KMS-11 (cell line): Measurements from ENCODE around the gene RASGRP1.

Experiments
- H2AFZ ChIP-seq: fragments of 200-600 bp; sonication (generic); 2 replicates; pipeline ENCODE4 v1.6.1; 2016; ENCODE audit warnings: antibody characterized with exemption, mixed run types, low read depth
- H3K27ac ChIP-seq: fragments of 200-600 bp; sonication (generic); 2 replicates; pipeline ENCODE4 v1.6.1; 2016; ENCODE audit warnings: mild to moderate bottlenecking, mixed run types
- H3K27me3 ChIP-seq: fragments of 200-600 bp; sonication (generic); 2 replicates; pipeline ENCODE4 v1.6.1; 2017; ENCODE audit warnings: mild to moderate bottlenecking, low read depth, mixed run types, moderate library complexity; ENCODE audit not compliant: insufficient read depth
- H3K36me3 ChIP-seq: fragments of 200-600 bp; sonication (generic); 2 replicates; pipeline ENCODE4 v1.6.1; 2017; ENCODE audit warnings: mild to moderate bottlenecking, mixed run types; ENCODE audit not compliant: insufficient read depth
- H3K4me1 ChIP-seq: fragments of 200-600 bp; sonication (generic); 2 replicates; pipeline ENCODE4 v1.6.1; 2016; ENCODE audit warnings: mild to moderate bottlenecking, low read depth, mixed run types; ENCODE audit not compliant: poor library complexity, severe bottlenecking
- H3K4me2 ChIP-seq: fragments of 200-600 bp; sonication (generic); 2 replicates; pipeline ENCODE4 v1.7.0; 2016; ENCODE audit warnings: mild to moderate bottlenecking, mixed run types
- H3K4me3 ChIP-seq: fragments of 200-600 bp; sonication (generic); IDR thresholded peaks from 2 replicates; pipeline ENCODE4 v1.6.1; 2017; ENCODE audit warnings: low read depth, low read length, mixed read lengths; ENCODE audit not compliant: insufficient read depth
- H3K79me2 ChIP-seq: fragments of 200-600 bp; sonication (generic); 2 replicates; pipeline ENCODE4 v1.6.1; 2016; ENCODE audit warnings: low read depth, mixed run types; ENCODE audit not compliant: insufficient read depth
- H3K9ac ChIP-seq: fragments of 200-600 bp; sonication (generic); 2 replicates; pipeline ENCODE4 v1.6.1; 2016; ENCODE audit warnings: mild to moderate bottlenecking, mixed run types
- H4K20me1 ChIP-seq: fragments of 200-600 bp; sonication (generic); 2 replicates; pipeline ENCODE4 v1.6.1; 2016; ENCODE audit warnings: mild to moderate bottlenecking, mixed run types; ENCODE audit not compliant: insufficient read depth
- CTCF ChIP-seq: fragments of 200-600 bp; sonication (generic); conservative IDR thresholded peaks from 2 replicates; pipeline ENCODE4 v1.6.1; 2017; ENCODE audit warnings: low read depth, mild to moderate bottlenecking, antibody characterized with exemption, low read length, moderate library complexity, mixed read lengths

The RASGRP1 gene

GRCh38 chr15:38557921-38558320 lies 6.7 kb downstream of the RASGRP1 start:
- H3K4me1 ChIP-seq, result no peaks in the 10 kb centered on the region
- H3K4me2 ChIP-seq, result no peak overlapping the region
- no peak for TF ChIP-seq CTCF
- H3K27ac ChIP-seq, result no peak overlapping the region
- H2AFZ ChIP-seq, result no peak overlapping the region
- H3K27me3 ChIP-seq, result no peaks in the 10 kb centered on the region
- no peaks in the 10 kb centered on the region for H3K79me2 ChIP-seq
- no peaks in the 10 kb centered on the region for H4K20me1 ChIP-seq
- H3K4me3 ChIP-seq, result no peak overlapping the region
- H3K36me3 ChIP-seq, result no peaks in the 10 kb centered on the region
- no peak overlapping the region for H3K9ac ChIP-seq

- no peak for TF ChIP-seq CTCF
- Histone ChIP-seq H3K4me2 (no peak overlapping the region), H3K9ac (no peak overlapping the region), H4K20me1 (no peaks in the 10 kb centered on the region), H3K27ac (no peak overlapping the region), H3K27me3 (no peaks in the 10 kb centered on the region), H2AFZ (no peak overlapping the region), H3K4me1 (no peaks in the 10 kb centered on the region), H3K4me3 (no peak overlapping the region), H3K36me3 (no peaks in the 10 kb centered on the region), H3K79me2 (no peaks in the 10 kb centered on the region)
Observed at GRCh38 chr15:38555686-38556334, 8.8 kb downstream of the RASGRP1 start.

- Histone ChIP-seq H3K4me2 (no peak overlapping the region), H2AFZ (no peak overlapping the region), H3K4me3 (no peak overlapping the region), H4K20me1 (no peaks in the 10 kb centered on the region), H3K27ac (no peak overlapping the region), H3K4me1 (no peaks in the 10 kb centered on the region), H3K9ac (no peak overlapping the region), H3K27me3 (no peaks in the 10 kb centered on the region), H3K79me2 (no peaks in the 10 kb centered on the region), H3K36me3 (no peaks in the 10 kb centered on the region)
- no peak for TF ChIP-seq CTCF
Observed at GRCh38 chr15:38554354-38554753, 10.3 kb downstream of the RASGRP1 start.

GRCh38 chr15:38553071-38553470 lies 11.5 kb downstream of the RASGRP1 start:
- Histone ChIP-seq H3K4me1 (no peaks in the 10 kb centered on the region), H3K36me3 (no peaks in the 10 kb centered on the region), H3K4me2 (no peak overlapping the region), H2AFZ (no peak overlapping the region), H3K27ac (no peak overlapping the region), H3K4me3 (no peak overlapping the region), H3K79me2 (no peaks in the 10 kb centered on the region), H3K9ac (no peak overlapping the region), H4K20me1 (no peaks in the 10 kb centered on the region), H3K27me3 (no peaks in the 10 kb centered on the region)
- TF ChIP-seq CTCF, result no peak
